HEK293T (cell line): Measurements from ENCODE around the gene HTT-AS.

Experiments used
- BHLHE40 ChIP-seq: fragments of 450-650 bp; IDR thresholded peaks from 2 replicates; pipeline ENCODE4 v1.6.1; 2016; ENCODE audit warnings: mild to moderate bottlenecking, moderate library complexity, borderline replicate concordance
- ELF4 ChIP-seq: fragments of 450-650 bp; IDR thresholded peaks from 2 replicates; pipeline ENCODE4 v1.6.1; 2017; ENCODE audit warnings: antibody characterized with exemption
- FOXK2 ChIP-seq: fragments of 450-650 bp; IDR thresholded peaks from 2 replicates; pipeline ENCODE4 v1.6.1; 2016; ENCODE audit warnings: mild to moderate bottlenecking
- FOXM1 ChIP-seq: fragments of 450-650 bp; IDR thresholded peaks from 2 replicates; pipeline ENCODE4 v1.6.1; 2017; ENCODE audit warnings: mild to moderate bottlenecking, borderline replicate concordance
- NFRKB ChIP-seq: fragments of 450-650 bp; IDR thresholded peaks from 2 replicates; pipeline ENCODE4 v1.6.1; 2016; ENCODE audit warnings: mild to moderate bottlenecking, moderate library complexity
- TARDBP ChIP-seq: fragments of 450-650 bp; IDR thresholded peaks from 2 replicates; pipeline ENCODE4 v1.6.1; 2016
- TF ChIP-seq, protein P1 (sequence below): fragments of 450-650 bp; IDR thresholded peaks from 2 replicates; pipeline ENCODE4 v1.6.1; 2016

DNA sequence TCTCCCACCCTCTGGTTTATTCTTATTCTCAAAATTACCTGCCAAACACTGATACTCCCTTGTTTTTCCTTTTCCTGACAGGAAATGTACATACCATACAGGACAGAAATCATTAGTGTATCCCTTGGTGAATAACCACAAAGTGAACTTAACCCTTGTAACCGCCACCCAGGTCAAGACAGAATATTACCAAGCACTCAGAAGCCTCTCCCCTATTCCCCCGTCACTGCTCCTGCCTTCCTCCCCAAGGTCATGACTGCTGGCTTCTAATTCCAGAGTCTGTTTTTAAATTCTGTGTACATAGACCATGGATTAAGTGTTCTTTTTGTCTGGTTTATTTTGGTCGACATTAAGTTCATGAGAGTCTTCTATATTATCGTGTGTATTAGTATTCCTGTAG is 37.9 kb upstream of the HTT-AS start:
- no peak for TF ChIP-seq FOXM1
- TF ChIP-seq NFRKB, result no peak
- no peak for TF ChIP-seq ELF4
- no peak for TF ChIP-seq FOXK2
- TF ChIP-seq TARDBP, result no peak
- TF ChIP-seq BHLHE40, result no peak
- TF ChIP-seq, protein P1, sequence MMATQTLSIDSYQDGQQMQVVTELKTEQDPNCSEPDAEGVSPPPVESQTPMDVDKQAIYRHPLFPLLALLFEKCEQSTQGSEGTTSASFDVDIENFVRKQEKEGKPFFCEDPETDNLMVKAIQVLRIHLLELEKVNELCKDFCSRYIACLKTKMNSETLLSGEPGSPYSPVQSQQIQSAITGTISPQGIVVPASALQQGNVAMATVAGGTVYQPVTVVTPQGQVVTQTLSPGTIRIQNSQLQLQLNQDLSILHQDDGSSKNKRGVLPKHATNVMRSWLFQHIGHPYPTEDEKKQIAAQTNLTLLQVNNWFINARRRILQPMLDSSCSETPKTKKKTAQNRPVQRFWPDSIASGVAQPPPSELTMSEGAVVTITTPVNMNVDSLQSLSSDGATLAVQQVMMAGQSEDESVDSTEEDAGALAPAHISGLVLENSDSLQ, result no peak
